Measurements from ENCODE around the gene TMEM63C.

DNA sequence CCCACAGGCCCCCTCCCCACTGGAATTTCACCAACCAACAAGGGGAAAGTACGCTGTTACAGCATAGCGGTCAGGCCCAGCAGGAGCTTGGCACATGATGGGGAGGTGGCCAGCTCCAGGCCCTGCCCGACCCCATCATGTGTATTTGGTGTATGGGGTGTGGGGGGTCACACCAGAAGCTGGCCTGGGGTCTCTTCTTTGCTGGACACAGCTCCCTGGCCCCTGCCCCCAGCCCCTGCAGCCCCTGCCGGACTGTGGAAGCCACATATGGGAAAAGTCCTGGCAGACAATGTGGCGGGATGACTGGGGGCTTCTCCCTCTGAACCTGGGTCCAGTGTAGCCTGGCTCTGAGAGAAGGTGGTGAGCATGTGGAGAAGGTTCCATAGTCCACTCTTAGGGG, 77.0 kb downstream of the TMEM63C start:
- TF ChIP-seq, protein P1, sequence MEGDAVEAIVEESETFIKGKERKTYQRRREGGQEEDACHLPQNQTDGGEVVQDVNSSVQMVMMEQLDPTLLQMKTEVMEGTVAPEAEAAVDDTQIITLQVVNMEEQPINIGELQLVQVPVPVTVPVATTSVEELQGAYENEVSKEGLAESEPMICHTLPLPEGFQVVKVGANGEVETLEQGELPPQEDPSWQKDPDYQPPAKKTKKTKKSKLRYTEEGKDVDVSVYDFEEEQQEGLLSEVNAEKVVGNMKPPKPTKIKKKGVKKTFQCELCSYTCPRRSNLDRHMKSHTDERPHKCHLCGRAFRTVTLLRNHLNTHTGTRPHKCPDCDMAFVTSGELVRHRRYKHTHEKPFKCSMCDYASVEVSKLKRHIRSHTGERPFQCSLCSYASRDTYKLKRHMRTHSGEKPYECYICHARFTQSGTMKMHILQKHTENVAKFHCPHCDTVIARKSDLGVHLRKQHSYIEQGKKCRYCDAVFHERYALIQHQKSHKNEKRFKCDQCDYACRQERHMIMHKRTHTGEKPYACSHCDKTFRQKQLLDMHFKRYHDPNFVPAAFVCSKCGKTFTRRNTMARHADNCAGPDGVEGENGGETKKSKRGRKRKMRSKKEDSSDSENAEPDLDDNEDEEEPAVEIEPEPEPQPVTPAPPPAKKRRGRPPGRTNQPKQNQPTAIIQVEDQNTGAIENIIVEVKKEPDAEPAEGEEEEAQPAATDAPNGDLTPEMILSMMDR (IDR thresholded peaks at IDR 0.05; ENCODE audit: extremely low read depth in 1 of 2, insufficient read depth in 1 of 2, low read depth in 1 of 2, low read length in 2 of 2): no peak
- TF ChIP-seq JUN (IDR thresholded peaks at IDR 0.05; ENCODE audit: borderline replicate concordance, insufficient read depth, insufficient read length, low read depth) (no peak), EZH2 (IDR thresholded peaks at IDR 0.05; ENCODE audit: borderline replicate concordance, low read depth, low read length, severe bottlenecking) (no peak), FOS (IDR thresholded peaks at IDR 0.05; ENCODE audit: borderline replicate concordance, insufficient read depth, low read length) (no peak), POLR2AphosphoS5 (IDR thresholded peaks at IDR 0.05; ENCODE audit: insufficient read depth, low read depth, low read length) (no peak), MYC (IDR thresholded peaks at IDR 0.05; ENCODE audit: low read depth, low read length) (no peak), POLR2A (IDR thresholded peaks at IDR 0.05; ENCODE audit: low read depth, low read length) (no peak)
- TF ChIP-seq, protein P2, sequence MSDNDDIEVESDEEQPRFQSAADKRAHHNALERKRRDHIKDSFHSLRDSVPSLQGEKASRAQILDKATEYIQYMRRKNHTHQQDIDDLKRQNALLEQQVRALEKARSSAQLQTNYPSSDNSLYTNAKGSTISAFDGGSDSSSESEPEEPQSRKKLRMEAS (IDR thresholded peaks at IDR 0.05; ENCODE audit: insufficient read depth, insufficient read length): no peak
